Fibroblast of gingiva (primary cell): ENCODE data around the gene OSBPL2.

Source experiments
- DNase-seq: peaks from one replicate; pipeline ENCODE4 v3.0.0-alpha.2; 2011; ENCODE audit warnings: low read depth

OSBPL2 gene

DNA sequence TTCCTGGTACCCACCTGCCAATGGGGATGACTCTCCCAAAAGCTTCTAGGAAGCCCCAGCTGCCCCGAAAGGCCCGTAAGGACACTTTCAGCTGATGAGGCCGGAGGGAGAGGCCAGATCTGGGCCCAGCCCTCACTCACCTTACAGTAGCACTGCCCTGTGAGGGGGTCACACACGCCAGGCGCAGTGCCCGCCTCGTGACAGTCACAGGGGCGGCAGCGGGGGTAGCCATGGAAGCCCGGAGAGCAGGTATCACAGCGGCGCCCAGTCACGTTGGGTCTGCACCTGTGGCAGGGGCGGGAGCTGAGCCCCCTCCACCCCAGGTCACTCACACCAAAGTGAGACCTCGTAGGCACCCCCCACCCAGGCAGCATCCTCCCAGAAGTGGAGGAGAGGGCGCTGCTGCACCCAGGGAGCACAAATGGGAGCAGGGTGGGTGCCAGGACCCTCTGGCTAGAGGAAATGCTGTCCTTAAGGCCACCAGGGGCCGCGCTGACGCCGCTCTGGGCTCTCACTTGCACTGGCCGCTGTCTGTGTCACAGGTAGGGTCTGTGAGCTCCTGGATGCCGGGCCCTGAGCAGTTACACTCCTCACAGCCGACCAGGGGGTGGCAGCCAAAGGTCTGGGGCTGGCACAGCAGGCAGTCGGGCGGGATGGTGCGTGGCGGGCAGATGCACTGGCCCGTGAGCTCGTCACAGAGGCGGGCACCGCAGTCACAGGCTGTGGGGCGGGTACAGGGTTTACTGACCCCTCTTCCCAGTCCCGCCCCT is 89.6 kb downstream of the OSBPL2 start:
- DNase-seq = no peak

DNA sequence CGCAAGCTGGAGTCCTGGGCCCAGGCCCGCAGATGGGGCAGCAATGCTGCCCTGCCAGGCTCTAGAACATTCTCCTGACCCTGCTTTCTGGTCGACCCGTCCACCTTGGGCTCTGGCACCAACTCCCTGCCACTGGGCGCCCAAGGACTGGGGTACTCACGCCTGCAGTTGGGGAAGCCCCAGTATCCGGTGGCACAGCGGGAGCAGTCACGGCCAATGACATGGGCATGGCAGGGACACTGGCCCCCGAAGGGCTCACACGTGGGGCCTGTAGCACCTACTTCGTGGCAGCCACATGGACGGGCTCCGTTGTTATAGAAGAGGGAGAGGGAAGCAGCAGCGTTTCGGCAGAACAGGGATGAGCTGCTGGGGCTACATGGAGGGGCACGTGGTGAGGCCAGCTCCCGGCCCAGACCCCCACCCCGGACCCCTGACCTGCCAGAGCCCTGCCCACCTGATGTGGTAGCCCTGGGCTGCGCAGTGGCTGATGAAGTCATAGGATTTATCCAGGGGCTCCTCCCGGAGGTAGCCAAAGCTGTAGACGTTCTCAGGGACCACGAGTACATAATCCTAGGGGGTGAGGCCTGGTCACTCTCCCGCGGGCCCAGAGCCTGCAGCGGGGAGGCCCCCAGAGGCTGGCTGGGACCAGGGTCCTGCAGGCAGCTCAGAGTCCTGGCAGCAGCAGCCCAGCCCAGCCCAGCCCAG is 90.5 kb downstream of the OSBPL2 start:
- DNase-seq = no peak

DNA sequence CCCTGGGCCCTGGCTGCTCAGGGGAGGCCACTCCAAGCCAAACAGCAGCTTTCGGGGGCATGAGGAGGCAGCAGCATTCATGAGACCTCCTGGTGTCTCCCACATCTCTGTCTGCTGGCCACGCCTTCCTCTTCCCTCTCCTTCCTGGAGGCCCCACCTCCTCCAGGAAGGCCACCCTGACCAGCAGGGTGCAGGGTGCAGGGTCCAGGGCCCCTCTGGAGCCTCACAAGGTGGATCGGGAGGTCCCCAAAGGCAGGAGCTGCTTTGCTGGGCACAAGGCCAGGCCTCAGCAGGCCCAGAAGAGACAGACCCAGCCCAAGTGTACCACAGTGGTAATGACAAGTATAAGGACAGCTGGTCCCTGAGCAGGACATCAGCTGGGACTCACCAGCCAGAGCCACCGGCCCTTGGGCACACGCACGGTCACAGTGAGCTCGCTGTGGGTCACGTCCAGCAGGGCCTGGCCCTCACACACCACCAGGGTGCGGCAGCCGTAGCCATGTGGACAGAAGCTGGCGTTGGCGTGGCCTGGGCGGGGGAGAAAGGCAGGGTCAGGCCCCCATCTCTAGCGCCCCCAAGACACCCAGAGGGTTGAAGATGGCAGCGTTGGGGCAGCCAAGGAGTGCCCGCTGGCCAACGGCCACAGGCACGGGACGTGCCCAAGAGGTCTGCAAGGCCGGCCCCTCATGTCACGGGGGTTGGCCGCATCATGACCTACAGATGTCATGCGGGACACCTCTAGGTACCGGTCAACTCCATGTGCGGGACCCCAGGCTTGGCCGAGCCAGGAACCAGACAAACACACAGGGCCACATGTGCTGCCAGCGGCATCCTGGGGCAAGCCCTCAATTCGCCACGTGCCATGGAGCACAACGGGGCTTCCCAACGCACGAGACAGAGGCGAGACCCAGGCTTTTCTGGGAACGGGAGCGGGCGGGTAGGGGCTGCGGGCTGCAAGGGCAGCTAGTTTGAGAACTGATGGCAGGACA is 91.4 kb downstream of the OSBPL2 start:
- no peak for DNase-seq

DNA sequence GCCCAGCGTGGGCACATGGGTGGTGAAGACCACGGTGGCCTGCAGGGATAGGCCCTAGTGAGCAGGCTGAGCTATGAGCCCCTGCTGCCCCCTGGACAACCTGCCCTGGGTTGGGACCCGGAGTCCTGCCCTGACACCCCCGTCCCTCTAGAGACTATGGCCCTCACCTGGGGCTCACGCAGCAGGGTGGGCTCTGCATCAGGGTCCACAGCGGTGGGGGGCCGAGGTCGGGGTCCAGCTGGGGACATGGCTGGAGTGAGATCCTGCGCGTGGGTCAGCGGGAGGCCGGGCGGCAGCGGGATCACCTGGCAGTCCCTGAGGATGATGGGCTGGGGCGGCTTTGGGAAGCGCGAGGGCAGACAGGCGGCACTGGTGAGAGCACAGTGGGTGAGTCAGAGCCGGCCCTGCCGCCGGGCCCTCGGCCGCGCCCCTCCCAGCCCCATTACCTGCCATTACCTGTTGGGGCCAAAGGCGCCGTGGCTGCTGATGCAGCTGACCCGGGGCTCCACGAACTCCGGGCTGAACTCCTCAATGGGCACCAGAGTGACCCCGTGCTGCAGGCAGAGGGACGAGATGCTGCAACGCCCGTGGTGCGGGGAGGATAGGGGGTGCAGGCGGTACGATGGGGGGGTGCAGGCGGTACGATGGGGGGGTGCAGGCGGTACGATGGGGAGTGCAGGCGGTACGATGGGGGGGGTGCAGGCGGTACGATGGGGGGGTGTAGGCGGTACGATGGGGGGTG is 92.4 kb downstream of the OSBPL2 start:
- DNase-seq = no peak

DNA sequence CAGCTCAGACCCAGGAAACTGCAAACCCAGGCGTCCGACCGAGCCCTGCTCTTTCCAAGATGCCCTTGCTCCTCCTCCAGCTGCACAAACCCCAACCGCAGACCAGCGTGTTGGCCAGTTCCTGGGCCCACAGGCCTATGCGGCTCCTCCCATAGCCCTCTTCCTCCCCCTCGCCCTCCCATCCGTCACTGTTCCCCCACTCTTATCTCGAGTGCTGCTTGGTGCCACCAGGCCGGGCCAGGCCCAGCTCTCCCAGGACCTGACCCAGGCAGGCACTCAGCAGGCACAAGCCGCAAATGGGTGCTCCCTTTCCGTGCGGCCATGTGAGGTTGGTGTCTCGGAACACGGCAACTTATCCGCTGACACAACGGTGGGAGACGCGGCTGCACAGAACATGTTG is 93.0 kb downstream of the OSBPL2 start:
- DNase-seq = no peak

DNA sequence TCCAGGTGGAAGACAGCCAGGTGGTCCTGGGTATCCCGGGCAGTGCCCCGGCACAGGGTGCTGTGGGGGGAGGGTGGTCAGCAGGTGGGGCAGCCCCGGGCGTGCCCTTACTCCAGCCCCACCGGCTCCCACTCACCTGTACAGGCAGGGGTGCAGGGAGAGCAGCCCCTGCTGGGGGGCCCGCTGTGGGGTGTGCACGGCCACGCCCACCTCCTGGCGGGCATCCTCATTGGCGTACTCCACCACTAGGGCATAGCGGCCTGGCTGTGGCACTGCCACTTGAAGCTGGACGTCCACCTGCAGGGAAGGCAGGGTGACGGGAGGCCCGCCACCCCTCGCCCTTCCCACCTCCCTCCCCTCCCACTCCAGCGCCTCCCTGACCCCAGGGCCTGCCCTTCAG is 94.1 kb downstream of the OSBPL2 start:
- DNase-seq = no peak

DNA sequence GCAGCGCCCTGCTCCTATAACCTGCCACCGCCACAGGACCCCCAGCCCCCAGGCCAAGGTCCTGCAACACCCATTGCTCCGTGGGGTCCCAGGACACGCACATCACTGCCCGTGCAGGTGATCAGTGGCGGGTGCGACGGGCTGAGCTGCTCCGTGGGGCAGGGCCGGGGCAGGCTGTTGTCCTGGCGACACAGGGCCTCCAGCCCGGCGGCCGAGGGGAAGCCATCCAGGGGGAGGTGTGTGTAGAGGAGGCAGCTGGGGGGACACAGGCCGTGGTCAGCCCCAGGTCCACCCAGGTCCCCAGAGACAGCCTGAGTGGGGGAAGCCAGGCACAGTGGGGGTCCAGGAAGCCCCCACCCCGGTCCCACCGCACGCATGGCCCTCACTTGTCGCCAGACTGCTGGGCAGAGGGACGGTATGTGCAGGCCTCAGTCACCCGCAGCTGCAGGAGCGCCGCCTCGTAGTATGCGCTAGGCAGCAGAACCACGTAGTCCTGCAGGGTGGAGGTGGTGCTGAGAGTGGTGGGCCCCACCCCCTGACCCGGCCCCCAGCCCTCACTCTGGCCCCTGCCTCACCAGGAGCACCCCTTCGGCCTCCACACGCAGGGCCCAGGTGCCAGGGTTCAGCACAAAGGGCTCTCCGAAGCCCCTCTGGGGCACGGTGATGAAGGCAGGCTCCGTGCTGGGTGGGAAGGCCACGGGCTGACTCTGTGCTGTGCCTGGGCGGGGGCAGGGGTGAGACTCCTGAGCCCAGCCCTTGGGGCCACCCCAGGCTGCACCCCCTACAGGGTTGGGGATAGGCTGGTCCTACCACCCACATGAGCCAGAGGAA is 94.9 kb downstream of the OSBPL2 start:
- no peak for DNase-seq

DNA sequence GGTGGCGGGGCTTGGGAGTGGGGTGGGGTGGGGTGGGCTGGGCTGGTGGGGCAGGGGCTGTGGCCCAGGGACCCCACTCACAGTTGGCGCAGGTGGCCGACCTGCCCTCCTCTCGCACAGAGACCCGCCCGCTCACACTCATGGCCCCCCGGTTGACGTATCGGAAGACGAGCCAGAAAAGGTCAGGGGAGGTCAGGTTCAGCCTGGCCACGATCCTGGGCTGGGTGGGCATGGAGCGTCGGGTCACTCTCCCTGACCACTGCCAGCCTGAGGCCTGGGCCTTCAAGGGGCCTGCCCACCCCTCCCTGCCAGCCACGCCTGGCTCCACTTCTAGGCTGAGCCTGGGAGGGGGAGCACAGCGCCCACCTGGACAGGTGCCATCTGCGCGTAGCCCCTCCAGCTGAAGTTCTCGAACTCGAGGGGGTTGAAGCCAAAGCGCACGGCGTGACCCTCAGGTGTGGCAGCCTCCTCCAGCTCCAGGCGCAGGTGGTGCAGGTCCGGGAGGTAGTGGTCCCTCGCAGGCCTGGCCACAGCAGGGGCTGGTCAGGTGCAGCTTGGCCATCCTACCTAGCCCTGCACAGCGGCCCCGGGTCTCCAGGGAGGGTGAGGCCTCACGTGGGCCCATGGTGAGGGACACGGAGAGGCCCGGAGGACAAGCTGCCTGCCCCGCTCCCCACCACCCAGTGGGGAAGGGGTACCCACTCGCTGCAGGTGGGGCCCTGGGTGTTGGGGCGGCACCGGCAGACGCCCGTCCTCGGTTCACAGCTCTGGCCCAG is 95.7 kb downstream of the OSBPL2 start:
- no peak for DNase-seq

DNA sequence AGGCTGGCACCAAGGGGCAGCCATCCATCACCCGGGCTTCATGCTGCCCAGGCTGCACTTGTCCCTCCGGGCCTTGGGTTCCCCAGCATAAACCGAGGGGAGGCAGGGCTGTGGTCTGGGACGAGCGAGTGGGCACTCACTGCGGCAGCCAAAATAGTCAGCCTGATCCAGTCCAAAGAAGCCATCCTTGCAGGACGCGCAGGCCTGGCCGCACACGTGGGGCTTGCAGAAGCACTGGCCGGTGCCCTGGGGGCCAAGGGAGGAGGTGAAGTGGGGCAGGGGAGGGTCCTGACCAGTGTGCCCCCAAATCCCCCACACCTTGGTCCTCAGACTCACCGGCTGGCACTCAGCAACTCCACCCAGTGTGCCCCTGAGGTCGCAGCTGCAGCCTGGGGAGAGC is 96.6 kb downstream of the OSBPL2 start:
- DNase-seq = no peak

DNA sequence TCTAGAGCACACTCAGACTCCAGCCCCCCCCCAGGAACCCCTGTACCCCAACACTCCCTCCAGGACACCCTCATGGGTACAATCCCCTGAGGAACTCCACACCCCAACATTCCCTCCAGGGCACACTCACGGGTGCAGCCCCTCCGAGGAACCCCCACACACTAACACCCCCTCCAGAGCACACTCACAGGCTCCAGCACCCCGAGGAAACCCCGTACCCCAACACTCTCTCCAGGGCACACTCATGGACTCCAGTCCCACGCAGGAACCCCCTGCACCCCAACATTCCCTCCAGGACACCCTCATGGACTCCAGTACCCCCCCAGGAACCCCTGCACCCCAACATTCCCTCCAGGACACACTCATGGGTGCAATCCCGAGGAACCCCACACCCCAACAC is 97.2 kb downstream of the OSBPL2 start:
- no peak for DNase-seq

DNA sequence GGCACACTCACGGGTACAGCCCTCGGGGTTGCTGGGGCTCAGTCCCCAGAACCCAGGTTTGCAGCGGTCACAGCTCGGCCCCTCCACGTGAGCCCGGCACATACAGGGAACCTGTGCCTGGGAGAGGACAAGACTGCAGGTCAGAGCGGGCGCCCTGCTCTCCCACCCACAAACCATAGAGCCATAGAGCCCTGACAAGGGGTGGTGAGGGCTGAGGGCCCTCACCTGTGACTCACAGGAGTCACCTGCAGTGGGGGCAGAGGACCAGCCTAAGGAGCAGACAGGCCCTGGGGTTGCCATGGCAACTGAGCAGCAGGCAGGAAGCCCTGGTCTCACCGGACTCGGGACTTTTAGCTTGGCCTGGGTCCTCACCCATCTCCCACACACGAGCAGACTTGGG is 98.0 kb downstream of the OSBPL2 start:
- DNase-seq = no peak

DNA sequence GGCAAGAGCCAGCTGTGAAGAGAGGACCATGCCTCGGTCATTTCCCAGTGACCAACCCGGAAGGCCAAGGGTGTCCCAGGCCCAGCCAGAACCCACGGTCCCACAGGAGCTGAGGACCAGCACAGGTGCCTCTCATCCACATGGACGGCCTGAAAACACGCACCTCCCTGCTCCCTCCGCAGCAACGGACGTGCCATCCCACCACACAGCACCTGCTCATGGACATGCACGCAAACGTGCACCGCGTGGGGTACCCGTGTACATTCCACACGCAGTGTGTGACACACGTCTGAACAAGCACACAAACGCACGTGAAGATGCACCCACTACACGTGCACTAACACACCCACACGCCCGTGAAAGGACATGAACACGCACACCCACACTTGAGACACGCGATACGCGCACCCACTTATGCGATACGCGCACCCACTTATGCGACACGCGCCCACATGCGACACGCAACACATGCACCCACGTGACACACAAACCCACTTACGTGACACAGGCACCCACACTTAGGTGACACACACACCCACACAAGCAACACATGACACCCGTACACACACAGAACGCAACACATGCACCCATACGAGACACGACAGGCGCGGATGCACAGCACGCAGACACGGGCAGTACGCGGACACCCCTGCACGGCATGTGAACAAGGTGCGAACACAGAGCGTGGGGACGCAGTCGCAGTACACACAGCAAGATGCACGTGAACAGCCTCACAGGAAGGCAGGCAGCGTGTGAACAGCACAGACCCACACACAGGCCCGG is 98.6 kb downstream of the OSBPL2 start:
- no peak for DNase-seq

DNA sequence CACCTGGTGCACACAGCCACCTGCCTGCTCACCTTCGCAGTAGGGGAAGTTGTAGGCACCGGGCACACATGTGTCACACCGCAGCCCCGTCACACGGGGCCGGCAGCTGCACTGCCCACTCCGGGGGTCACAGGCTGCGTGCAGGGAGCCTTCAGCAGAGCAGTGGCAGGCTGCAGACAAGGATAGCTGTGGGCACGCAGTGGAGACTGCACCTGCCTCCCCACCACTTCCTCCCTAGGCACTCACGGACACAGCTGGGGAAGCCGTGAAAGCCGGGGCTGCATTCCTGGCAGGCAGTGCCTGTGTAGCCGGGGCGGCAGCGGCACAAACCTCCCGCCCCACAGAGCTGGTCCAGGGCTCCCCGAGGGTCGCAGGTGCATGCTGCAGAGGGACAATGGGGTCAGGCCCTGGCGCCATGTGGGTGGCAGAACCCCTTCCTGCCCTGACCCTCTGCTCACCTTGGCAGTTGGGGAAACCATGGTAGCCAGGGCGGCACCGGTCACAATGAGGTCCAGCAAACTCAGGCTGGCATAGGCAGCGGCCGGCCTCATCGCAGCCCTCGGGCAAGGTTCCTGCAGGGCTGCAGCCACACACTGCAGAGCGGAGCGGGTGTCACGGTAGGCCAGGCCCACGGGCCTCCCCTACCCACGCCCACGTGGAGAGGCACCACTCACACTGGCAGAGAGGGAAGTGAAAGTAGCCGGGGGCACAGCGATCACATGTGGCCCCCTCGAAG is 99.4 kb downstream of the OSBPL2 start:
- no peak for DNase-seq

DNA sequence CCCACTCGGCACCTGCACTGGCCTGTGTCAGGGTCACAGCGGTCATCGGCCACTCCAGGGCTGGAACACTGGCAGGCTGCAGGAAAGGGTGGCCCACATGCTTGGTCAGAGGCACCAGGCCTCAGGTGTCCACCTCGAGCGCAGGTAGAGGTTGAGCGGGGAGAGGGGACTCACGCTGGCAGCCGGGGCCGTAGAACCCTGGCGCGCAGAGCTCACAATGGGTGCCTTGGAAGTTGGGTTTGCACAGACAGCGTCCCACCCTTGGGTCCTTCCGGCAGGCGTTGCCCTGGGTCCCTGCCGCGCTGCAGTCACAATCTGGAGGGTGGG is 99.9 kb downstream of the OSBPL2 start:
- DNase-seq = no peak

DNA sequence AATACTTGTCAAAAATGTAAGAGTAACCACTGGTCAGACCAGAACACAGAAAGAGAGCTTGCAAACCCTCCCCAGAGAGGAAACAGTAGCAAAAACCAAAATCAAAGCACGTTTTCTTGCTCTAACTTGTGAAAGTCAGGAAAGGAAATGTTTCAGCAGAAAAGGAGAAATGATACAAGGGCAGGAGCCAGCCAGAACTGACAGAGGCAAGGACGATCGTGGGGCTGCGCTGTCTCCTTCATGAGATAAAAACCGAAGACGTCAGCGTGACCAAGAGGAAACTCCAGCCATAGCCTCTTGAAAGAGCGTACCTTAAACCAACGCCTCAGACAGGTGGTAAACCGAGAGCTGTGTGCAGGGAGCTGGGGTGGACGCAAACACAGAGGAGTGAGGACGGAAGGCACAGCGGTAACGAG is 101.3 kb downstream of the OSBPL2 start:
- DNase-seq = no peak

DNA sequence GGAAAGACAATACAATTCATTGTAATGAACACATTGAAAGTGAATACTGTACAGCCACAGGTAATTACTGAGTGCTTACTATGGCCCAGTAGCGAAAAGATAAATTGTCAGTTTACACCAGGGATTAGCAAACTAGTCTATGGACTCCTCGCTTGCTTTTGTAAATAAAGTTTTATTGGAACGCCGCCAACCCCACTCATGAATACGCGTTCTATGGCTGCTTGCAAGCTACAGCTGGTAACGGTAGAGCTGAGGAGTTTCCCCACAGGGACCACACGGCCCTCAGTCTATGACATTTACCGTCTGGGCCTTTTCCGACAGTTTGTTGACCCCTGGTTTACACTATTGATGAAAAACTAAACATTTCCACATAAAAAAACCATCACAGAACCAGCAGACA is 104.6 kb downstream of the OSBPL2 start:
- no peak for DNase-seq

DNA sequence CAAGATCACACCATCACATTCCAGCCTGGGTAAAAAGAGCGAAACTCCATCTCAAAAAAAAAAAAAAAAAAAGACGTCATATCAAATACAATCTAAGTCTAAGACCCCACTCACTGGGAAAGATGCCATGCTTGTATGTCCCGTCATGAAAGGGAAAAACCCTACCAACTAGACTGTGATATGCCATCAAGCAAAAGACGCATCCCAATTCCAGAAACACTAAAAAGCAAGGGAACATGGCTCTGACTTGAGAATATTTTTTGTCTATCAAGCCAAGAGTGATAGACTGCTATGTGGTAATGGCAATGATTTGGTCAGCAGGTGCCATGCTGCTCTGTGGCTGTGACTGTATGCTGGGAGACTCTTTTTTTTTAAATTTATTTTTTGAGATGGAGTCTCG is 105.8 kb downstream of the OSBPL2 start:
- DNase-seq = no peak

DNA sequence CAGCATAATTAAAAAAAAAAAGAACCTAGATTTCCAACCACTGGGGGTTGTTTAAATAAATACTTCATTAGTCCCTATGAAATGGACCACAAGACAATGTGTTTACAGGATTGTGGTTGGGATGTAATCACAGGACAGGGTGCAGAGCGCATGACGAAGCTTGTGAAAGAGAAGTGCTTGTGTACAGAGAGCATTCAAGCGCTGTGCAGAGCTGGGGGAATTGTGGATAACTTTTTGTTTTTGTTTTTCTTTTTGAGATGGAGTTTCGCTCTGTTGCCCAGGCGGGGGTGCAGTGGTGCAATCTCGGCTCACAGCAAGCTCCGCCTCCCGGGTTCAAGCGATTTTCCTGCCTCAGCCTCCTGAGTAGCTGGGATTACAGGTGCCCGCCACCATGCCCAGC is 106.5 kb downstream of the OSBPL2 start:
- DNase-seq = peak; percentile 86
